HG03432 (cell line): ENCODE data around the gene ZNF516.

Experiments
- ATAC-seq: cut with Tn5 transposase; IDR thresholded peaks from one replicate; pipeline ENCODE4 v1.9.1; 2021; ENCODE audit warnings: mild to moderate bottlenecking, moderate library complexity; ENCODE audit not compliant: unreplicated experiment

ZNF516 gene

DNA sequence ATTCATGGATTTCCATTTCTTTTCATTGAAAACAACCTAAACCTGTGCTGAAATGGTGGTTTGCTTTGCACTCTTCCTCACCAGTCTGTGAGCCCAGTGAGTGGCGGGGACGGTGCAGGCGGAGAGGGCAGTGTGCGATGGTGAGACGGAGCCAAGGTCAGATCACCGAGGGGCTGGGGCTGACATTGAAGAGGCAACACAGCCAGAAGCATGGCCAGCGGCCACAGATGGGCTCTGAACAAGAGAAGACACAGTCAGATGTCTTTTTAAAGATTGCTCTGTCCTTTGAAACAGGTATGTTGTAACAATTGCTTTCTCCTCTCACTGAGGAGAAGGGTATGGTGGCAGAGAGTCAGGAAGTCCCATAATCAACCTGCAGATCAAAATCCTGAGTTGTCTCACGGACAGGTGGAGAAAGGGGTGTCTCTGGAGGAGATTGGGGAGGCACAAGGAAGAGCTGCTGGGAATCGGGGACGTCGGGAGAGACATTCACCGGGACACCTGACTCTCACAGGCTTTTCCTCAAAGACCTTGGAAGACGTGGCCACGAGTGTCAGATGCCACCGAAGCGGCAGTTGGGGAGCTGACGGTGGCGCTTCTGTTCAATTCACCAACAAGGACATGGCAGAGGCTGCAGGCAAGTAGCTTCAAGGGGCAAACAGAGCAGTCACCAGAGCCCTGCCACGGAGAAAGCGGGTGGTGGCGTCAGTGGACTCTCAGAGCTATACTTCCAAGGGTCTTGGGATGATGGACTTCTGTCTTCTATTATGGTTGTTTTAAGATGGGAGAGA lies 12.1 kb upstream of the ZNF516 start:
- no peak for ATAC-seq

GRCh38 chr18:76506395-76506794 lies 11.4 kb upstream of the ZNF516 start:
- ATAC-seq, result no peak

DNA sequence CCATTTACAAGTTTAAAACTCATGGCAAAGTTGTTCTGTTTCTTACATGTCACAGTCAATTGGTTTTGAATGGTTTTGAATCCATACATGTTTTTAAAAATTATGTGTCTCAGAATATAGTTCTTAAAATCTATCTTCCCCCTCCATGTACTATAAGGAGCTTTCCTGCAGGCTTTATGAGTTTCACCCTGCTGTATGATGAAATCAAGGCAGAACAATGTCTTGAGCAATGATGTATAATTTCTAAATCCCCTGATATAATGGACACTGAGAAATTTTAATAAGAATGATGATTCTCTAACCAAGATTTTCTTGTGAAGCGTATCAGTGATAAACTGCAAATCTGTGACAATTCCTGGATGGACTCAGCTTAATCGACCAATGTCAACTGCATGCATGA lies 10.6 kb upstream of the ZNF516 start:
- ATAC-seq, result no peak

DNA sequence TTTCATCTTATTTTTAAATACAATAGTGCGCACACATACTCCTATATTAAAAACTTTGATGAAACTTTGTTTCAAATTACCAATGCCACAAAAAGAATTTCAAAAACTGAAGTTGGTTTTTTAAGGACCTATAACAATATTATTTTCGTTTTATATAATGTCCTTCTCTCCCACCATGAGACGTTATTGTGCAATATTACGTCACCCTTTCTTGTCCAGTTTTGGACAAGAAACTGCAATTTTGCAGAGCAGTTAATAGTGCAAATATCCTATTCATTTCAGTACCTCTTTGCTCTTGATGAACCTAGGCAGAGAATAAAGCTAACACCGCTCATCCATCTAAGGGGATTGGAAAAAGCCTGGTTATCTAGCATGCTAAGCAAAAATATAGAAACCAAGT lies 9.7 kb upstream of the ZNF516 start:
- ATAC-seq, result no peak

GRCh38 chr18:76503649-76504386 lies 8.8 kb upstream of the ZNF516 start:
- no peak for ATAC-seq

DNA sequence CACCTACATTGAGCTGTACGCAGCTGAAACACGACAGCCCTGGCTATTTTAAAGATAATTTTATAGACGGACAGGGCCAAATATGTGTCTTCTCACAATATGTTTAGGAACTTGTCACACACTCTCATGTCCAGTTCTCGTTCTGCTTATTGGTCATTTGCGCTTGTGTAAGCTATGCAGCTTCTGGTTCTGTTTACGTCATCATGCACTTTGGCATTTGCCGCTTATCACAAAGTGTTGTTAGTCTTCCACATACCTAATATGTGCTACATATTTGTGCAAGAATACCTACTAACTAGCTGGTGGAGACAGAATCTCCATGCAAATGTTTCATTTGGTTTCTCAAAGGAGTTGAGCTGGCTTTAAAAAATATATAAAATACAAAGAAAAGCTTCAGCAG lies 7.5 kb upstream of the ZNF516 start:
- ATAC-seq, result no peak

DNA sequence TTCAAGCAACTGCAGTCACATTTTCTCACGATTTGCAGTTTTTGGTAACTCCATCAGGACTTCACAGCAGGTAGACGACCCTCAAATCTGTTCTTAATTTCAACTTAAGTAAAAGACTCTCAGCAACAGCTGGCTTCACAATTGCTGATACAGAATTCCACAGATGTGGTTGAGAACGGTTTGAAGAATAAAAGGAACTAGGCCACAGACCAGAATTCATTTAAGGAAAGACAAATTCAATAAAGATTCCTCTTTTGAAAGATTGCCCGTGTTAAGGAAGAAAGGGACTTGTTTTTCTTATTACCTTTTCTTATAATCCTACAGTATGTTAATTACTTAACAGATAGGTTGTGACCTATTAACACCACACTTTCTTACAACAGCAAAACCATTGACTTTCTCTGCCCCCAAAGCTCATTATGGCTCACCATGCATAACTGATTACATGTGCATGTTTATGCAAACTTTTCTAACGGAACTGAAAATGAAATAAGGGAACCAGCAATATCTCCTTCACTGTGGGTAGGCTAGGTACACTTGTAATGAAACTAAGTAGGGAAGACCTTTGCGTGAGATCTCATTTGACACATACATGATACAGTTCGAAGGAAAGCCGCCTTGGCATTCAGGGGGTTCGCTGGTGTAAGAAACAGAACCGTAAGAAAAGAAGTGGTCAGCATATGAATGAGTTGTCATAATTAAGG lies 4.7 kb upstream of the ZNF516 start:
- peak; percentile 89 for ATAC-seq

DNA sequence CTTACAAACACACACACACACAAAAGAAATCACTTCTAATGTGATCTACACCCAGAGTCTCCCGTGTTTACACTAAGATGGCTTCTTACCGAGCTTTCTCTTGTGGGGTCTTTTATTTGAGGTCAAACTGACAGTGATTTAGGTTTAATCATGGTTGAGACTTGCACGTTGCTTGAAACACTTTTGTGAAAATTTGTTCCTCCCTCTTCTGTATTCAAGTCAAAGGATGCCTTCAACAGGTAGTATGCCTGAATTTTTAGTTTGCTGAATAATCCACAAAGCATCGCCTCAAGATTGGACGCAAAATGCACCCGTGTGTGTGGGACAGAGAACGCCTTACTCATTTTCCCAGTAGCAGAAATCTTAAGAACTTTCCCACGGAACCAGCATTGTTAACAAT lies 4.0 kb upstream of the ZNF516 start:
- no peak for ATAC-seq

GRCh38 chr18:76498064-76498463 lies 3.0 kb upstream of the ZNF516 start:
- no peak for ATAC-seq

DNA sequence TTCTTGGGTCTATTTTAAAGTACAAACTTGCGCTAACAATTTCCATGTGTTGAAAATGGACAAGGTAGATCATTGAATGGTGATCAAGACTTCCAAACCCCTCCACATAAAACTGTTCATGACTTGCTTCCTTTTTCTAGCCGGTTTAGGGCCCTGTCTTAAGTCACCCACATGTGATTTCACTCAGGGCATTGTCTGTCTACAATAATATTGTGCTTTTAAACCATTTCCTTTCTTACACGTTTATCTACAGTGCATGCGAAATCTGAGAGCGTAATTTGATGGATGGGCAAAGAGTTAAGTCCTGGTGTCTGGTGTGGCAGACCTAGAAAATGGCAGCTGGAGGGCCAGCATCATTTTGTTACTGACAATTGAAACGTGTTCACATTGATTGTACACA lies 2.0 kb upstream of the ZNF516 start:
- no peak for ATAC-seq

DNA sequence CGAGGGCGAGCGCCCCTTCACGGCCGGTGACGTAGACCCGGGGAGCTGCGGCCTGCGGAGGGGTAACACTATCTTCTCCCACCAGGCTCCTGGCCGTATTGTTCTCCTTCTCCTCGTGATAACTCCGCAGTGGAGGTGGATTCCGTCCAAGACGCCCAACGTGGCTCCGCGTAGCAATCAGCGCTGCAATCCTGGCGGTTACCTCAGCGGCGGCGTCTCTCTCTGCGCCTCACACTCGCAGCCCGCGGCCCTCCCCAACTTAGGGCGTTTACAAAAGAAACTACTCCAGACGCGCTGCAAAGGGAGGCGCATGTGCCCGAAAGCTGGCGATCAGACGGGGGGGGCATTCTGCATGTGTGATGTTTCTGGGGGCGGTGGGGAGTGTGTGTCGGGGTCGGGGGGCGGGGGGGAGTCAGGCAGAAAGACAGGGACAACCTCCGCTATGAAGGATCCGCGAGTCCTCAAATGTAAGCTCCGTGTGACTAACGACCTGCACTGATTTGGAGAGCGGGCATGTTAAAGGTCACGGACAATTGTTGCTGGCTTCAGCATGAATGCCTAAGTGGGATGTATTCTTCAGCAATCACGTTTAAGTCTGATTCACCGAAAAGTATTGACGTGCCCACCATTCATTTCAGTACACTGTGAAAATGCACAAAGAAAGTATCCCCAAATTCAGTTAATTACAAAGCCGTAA lies 1.3 kb upstream of the ZNF516 start:
- no peak for ATAC-seq

DNA sequence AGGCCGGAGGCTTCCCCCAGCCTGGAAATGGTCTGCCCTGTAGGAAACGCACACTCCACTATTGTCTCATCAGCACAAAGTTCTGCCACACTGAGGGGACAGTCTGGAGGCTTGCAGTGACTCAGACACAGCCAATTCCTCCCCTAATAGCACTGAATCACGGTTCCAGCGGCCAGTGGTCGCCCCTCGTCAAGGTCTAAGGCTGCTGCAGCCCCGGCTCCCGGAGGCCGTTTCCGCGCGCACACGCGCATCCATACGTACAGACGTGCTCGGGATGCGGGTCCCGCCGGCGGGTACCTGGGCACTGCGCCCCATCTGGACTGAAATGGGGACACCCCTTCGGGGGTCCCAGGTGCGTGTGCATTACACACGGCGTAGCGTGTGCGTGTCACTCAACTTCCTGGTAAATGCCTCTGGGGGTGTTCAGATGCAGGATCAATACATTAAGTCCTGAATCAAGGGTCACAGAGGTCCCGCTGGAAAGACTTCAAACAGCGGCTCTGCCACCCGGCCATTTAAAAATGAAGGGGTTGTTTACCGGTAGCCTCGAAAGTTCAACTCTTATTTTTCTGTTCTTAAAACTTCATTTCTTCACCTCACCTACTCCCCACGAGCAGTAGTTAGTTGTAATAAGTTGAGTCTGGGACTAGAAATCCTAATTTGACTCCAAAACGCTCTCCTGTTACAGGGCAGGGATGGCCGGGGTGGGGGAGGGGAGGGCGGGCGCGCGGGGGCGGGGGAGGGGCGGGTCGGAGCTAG lies 572 bp upstream of the ZNF516 start:
- peak; percentile 9 for ATAC-seq

- ATAC-seq, result no peak
These were observed 624 bp downstream of the ZNF516 start for GRCh38 chr18:76494231-76495005.

DNA sequence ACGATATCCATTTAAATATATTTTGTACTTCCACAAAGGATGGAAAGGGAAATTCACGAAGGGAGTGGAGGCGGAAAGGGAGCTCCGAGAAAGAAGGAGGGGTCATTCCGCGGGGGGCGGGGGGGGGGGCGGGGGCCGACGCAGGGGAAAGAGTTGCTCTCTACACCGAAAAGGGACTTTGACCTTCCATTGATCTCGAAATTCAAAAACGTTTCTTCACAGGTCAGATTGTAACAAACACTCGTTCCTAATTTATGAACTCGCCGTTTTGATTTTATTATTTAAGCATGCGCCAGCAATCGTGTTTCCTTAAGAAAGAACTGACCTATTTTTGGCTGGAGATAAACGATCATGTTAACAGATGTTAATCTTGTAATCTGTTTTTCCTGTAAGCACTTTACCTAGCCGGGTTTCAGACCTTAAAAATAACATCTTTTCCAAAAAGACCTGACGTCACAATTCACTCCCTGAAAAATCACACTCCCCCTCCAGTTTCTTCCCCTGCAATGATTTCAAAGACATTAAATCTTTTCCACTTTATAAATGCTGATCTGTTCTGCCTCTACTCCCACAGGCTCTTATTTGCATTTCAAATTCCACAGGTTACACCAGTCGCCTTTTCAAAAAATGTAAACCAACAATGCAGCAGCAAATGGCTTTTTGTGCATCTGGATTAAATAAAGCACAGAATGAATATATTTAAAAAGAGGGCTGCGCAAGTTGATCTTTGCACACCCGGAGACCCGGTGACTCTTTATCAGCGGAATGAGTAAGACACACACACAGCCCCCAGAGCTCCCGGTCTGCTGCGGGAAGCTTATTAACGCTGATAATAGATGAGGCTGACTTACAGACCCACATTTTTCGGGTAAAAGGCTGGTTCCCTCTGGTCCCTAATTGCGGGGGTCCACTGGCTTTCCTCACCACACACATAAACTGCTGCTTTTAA lies 1.6 kb downstream of the ZNF516 start:
- peak; percentile 16 for ATAC-seq

- peak; percentile 72 for ATAC-seq
These were observed 2.3 kb downstream of the ZNF516 start for GRCh38 chr18:76492669-76493212.

- ATAC-seq, result peak; percentile 1
These were observed 3.0 kb downstream of the ZNF516 start for GRCh38 chr18:76491776-76492668.

GRCh38 chr18:76491473-76491775 lies 3.6 kb downstream of the ZNF516 start:
- peak; percentile 8 for ATAC-seq
